HG03045 (cell line): ENCODE measurements around the gene ZNF554.
"Not testable (repeated sequence)": the region's sequence is repeated elsewhere in the genome, so short reads cannot be mapped to it uniquely, and the experiment has no call there.

ENCODE experiments used
- ATAC-seq: cut with Tn5 transposase; IDR thresholded peaks from one replicate; pipeline ENCODE4 v1.9.1; 2021; ENCODE audit warnings: mild to moderate bottlenecking, moderate library complexity; ENCODE audit not compliant: unreplicated experiment

ZNF554 gene

DNA sequence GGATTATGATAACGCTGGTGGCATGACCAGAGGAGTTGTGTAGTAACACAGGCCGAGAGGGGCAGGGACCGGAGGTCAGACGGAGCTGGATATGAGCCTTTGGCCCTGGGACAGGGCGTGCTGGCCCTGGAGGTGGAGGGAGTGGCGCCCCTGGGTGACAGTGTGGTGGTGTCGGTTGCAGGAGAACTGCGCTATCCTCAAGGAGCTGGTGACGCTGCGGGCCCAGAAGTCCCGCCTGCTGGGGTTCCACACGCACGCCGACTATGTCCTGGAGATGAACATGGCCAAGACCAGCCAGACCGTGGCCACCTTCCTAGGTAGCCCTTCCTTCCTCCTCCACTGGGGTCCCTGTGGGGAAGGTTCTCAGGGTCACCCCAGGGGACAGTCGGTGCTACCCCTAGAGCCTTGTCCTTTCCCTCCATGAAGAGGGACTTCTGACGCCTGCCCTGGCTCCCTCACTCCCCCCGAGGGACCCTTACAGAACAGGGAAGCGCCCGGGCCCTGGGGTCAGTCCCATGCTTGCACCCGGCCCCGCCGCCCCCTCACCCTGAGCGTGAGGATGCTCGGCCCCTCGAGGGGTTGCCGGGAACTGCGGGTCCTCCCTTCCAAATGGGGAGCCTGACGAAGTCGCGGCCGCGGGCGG, 12.8 kb upstream of the ZNF554 start:
- ATAC-seq = no peak

DNA sequence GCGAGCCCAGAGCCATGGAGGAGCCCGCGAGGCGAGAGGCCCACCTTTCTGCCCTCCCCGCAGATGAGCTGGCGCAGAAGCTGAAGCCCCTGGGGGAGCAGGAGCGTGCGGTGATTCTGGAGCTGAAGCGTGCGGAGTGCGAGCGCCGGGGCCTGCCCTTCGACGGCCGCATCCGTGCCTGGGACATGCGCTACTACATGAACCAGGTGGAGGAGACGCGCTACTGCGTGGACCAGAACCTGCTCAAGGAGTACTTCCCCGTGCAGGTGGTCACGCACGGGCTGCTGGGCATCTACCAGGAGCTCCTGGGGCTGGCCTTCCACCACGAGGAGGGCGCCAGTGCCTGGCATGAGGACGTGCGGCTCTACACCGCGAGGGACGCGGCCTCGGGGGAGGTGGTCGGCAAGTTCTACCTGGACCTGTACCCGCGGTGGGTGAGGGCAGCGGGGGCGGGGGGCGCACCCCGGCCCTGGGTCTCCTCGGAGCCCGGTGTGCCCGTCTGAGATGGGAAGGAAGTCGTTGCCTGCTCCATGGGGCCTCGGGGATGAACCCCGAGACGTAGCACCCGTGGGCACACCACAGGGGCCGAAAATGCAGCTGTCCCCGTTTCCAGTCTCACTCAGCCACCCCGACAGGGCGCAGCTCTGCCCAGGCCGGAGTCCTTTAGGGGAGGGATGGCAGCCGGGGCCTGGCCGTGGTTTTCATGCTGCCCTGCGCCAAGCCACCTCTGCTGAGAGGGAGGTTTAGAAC, 12.1 kb upstream of the ZNF554 start:
- ATAC-seq = no peak

DNA sequence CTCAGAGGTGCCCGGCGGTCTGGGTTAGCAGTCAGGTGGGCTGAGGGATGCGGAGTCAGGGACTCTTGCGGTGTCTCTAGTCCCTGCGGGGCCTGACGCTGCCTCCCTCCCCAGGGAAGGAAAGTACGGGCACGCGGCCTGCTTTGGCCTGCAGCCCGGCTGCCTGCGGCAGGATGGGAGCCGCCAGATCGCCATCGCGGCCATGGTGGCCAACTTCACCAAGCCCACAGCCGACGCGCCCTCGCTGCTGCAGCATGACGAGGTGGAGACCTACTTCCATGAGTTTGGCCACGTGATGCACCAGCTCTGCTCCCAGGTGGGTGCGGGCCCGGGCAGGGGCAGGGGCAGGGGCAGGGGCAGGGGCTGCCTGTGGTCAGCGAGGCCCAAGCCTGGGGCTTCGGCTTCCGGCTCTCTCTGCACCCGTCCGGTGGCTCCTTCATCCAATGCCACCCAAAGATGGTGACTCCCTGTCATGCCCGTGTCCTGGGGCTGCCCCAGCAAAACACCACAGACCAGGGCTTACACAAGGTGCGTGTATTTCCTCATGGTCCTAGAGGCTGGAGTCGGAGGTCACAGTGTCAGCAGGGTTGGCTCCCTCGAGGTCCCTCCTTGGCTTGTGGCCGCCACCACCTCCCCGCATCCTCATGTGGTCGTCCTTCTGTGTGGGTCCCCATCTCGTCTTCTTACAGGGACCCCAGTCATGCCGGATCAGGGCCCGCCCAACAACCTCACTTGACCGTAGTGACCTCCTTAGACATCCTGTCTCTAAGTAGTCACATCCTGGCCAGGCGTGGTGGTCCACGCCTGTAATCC, 11.3 kb upstream of the ZNF554 start:
- no peak for ATAC-seq

DNA sequence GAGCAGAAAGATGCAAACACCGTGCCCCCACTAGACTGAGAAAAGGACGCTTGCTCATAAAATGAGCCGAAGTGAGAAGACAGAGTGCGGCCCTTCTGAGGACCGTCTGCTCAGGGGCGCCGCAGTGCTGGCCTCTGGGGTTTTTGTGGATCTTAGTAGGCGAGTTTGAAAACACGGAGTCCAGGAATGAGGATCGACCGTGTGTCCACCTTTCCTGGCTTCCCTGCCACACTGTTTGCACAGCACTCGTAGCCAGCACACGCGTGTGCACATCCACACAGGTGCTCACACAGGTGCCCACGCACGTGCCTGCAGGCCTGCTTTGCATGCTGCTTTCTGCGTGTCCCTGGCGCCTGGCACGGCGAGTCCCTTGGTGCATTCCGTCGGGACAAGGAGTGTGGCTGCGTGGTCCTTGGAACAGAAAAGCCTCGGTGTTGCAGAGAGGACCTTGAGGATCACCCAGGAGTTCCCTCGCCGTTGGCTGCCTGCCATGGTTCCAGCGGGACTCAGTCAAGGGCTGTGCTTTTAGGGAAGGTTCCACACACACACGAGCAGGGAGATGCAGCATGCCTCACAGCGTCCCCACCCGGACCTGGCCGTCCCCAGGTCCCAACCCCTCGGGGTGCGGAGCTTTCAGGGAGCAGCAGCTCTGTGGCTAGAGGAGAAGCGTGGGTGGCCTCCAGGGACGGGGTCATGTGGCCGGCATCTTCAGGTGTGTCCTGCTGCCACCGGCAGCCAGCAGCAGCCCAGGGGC, 10.1 kb upstream of the ZNF554 start:
- ATAC-seq = no peak

DNA sequence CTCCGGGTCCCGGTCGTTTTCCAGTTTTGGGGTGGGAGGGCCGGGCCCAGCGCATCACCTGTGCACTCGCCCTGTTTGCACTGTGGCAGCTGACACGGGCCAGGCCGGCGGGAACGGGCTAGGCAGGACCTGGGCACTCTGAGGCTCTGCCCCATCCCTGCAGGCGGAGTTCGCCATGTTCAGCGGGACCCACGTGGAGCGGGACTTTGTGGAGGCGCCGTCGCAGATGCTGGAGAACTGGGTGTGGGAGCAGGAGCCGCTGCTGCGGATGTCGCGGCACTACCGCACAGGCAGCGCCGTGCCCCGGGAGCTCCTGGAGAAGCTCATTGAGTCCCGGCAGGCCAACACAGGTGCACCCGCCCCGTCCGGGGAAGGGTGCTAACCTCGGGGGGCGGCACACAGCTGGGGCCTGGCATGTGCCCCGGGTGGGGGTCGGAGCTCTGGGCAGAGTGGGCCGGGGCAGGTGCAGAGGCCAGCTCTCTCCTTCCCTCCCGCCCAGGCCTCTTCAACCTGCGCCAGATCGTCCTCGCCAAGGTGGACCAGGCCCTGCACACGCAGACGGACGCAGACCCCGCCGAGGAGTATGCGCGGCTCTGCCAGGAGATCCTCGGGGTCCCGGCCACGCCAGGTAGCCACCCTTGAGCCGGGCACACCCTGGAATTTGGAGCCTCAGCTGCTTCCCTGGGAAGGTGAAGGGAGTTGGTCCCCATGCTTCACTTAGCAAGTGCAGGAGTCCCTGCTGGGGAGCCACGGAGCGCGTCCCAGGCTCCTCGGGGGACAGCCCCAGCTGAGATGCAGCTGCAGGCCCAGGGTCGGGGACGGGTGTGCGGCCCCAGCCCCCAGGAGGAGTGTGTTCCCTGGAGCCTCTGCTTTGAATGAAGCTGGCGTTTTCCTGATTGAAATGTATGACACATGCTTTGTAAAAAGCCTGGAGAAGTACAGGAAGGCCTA, 9.3 kb upstream of the ZNF554 start:
- ATAC-seq = no peak

DNA sequence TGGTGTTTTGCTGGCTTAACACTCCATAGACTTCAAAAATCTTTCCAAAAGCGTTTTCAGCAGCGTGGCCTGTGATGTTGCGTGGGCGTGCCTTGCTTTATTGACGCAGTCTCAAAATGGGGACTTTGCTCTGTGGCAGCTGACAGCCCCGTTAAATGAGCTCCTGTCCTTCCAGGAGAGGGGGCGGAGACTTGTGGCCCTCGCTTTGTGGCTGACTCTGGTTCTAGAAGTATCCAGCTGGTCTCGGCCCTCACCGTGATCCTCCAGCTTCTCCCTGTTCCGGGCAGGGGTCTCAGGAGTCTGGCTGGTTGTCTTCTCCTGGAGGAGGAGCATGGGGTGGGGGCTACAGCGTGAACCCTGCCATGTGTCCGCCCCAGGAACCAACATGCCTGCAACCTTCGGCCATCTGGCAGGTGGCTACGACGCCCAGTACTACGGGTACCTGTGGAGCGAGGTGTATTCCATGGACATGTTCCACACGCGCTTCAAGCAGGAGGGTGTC, 8.4 kb upstream of the ZNF554 start:
- ATAC-seq = no peak

DNA sequence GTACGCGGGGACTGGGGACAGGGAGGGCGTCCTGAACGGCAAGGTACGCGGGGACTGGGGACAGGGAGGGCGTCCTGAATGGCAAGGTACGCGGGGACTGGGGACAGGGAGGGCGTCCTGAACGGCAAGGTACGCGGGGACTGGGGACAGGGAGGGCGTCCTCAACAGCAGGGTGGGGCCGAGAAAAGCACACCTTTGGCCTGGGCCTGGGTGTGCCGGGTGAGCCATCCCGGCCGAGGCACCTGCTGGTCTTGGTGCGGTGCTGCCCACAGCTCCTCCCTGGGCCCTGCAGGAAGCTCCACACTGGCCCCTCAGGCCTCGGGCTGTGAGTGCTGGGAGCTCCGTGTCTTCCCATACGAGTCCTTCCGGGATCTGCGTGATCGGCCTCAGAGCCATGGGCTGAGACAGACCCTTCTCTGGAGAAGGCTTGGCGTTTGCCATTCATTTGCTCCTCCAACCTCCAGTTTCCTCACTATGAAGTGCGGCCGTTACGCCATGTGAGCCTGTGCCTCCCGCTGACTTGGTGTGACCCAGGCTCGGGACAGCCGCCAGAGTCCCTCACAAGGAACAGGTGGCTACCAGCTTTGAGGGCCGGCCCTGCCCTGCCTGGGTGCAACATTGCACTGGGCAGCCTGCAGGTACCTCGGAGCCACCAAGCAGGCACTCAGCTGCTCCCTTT, 7.8 kb upstream of the ZNF554 start:
- no peak for ATAC-seq

DNA sequence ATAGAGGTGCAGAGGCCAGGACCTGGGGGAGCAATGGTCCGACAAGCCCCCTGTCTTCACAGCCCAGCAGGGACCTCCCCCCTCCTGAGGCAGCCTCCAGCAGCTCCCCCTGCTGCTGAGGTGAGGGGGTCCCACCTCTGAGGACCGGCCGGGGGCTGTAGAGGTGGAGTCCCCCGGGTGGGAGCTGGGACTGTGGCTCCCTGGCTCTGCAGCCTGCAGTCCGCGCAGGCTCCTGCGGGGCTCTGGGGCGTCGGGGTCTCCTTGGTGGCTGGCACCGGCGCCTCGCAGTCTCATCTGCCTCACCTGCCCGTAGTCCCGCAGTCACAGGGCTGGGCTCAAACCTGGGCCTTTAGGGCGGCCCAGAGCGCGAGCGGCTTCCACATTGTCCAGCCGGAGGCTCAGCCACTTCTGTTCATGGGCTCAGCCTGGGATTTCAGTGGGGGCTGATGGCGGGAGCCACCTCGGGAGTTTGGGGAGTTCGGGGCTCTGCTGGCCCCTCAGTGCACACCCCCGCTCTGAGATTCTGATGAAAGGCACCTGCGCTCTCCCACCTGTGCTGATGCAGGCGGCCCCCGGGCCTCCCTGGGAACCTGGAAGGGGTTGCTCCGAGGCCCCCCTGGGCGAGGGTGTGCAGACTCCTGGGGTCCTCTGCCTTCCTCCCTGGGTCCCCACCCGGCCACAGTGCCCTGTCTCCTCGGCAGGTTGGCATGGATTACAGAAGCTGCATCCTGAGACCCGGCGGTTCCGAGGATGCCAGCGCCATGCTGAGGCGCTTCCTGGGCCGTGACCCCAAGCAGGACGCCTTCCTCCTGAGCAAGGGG, 7.0 kb upstream of the ZNF554 start:
- no peak for ATAC-seq

DNA sequence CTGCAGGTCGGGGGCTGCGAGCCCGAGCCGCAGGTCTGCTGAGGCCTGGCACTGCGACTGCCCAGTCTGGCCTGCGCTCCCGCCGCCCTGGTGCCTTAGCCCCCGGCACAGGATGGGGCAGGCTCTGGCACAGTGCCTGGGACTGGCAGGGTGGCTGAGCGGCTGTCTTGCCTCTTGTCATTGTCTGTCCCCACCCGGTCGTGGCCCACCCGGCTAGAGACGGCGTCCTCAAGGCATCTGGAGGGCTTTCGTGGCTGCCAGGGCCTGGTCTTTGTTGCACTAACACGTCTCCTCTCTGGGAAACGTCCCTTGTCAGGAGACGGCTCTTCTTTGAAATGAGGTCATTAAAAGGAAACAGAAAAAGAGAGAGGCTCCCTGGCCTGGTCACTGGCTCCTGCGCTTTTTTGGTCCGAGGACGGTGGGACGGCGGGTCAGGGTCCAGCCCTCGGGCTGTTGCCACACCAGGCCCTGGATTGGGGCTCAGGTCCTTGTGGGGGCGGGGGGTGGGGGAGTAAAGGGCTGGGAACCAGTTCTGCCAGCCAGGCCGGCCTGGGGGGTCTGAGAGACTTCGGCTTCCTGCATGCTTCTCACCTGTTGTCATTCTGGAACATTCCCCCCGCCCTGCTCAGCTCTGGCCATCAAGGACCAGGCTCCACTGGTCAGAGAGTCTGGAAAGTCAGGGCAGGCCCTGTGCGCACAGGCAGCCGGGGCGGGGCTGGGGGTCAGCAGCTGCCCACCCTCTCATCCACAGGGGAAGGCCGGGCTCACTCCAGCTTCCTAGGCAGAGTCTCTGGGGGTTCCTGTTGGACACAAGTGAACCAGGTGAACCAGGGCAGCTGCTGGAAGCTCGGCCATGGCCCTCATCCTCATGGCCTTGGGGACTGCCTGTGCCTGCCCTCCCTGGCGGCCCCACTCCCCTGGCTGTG, 6.2 kb upstream of the ZNF554 start:
- no peak for ATAC-seq

DNA sequence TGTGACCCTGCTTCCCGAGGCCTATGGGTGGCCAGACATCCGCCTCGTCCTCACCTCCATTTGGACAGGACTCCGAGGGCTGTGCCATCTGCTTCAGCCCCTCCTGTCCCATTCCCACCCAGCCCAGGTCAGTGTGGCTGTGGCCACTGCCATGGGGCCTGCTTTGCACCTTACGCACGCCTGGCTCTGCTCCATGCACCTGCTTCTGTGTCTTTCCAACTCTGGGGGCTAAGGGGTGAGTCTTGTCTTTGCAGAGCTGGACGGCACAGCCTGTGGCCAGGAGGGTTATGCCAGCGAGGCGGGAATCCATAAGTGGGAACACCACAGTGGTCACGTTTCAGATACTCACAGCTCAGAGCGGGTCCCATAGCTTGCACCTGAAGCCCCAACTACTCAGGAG, 5.2 kb upstream of the ZNF554 start:
- no peak for ATAC-seq

DNA sequence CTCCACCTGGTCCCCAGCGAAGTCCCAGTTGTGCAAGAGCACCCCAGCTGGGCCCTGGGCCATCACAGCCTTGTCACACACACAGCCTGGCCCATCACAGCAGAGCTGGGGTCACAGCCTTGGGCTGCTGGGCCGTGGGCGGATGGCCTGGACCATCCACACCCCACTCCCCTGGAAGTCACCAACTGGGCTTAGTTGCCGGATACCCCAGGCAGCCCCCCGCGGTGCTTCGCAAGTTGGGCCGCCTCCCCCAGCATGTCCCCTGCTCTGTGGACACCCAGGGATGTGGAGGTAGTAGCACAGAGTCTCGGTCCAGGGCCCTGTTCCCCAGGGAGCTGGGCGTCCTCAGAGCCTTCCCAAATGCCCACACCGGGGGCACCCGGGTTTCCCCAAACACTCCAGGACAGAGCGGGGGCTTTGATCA, 4.5 kb upstream of the ZNF554 start:
- no peak for ATAC-seq

DNA sequence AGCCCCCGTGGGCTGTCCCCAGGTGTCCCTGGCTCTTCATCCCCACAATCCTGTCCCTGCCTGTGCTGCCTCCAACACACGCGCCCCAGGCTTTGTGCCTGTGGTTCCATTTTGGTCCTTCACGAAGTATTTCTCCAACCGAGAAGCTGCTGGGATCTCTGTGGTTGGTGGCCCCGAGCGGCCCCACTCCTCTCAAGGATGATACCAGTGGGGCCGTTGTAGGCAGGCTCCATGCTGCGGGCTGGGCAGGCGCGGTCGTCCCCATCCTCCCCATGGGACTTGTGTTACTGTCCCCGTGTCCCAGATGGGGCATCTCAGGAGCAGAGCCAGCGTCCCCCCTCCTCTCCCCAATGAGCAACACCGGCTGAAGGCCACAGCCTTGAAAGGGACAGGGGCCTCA, 3.7 kb upstream of the ZNF554 start:
- ATAC-seq = no peak

DNA sequence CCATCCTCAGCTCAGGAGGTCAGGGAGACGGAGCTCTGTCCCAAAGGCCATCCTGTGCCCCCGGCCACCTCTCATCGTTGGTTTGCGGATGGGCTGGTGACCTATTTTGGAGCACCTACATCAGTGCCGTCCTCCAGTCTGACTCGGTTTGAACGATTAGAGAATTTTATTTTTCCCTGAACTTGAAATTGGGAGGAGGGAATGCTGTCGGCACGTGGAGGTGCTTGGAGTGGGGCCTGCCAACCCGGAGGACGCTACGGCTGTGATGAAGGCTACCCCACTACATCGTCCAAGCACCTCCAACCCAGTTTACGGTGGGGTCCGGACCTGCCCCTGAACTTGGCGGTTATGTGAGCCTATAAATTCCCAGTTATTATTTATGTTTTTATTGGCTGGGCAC, 3.0 kb upstream of the ZNF554 start:
- no peak for ATAC-seq

DNA sequence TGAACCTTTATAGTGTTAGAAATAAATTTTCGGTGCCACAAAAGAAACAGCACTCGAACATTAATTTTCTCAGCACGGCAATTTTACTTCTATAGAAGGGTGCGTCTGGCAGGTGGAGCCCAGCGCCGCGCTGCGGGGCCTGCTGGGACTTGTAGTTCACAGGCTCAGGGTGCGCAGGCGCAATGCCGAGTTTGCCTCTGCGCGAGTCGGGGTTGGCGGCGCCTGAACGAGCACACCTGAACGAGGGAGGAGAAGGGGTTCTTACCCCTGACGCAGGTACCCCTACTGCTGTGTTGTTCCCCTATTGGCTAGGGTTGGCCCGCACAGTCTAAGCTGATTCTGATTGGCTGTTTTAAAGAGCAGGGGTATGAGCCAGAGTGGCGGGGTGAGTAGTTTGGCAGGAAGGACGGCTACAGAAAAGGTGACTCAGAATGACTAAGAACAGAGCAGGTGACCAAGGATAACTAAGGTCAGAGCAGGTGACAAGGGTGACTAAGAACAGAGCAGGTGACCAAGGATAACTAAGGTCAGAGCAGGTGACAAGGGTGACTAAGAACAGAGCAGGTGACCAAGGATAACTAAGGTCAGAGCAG, 2.3 kb upstream of the ZNF554 start:
- not testable (repeated sequence) for ATAC-seq

DNA sequence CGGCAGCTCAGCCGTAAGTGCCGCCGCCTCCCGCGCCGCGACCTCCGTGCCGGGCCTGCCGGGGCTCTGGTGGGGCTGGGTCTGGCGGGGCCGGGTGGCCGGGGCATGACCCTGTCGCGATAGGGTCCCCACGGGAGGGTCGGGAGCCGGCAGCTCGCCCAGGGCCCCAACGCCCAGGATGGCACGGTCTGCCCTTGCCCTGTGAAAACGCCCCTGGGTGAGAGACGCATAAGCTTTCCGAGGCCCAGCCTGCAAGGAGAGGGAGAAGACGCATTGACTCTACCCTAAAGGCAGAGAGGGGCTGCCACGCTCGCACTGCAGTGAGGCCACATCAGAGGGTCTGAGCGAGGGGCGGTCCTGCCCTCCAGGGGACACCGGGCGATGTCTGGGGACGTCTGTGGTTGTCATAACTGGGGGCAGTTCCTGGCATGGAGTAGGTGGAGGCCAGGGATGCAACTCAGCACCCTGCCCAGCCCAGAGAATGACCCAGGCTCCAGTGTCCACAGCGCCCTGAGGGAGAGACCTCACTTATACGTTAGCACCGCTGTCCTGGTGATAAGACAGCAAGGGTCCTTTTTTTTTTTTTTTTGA, 539 bp downstream of the ZNF554 start:
- ATAC-seq = peak; percentile 14

DNA sequence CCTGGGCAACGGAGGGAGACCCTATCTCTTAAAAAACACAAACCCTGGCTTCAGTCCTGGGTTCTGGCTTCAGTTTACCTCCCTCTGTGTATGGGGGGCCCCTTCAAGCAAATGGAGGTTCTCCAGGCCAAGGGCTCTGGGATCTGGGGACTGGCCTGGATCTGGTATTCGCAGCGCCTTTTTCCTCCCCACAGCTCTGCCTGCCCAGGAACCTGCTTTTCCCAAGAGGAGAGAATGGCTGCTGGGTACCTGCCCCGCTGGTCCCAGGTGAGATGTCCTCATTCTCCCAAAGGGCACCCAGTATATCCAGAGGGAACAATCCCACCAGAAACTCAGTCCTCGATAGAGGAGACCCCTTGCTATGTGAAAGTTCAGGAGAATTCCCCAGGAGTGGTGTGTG, 3.2 kb downstream of the ZNF554 start:
- no peak for ATAC-seq

DNA sequence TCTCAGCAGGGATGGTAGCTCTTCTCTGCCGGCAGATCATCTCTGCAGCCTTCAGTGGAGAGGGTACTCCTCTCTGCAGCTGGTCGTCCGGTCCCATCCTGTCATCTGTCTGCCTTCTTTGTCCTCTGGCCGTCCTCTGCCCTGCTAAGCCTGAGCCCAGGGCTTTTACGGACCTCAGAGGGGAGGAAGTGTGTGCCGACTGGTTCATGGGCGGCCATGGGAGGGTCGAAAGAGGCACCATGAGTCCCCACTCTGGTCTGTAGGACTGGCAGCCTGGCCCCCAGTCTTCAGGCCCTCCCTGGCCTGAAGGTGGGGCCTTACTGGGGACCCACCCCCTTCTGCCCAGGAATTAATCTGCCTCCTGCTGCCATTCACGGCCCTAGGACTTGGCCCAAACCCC, 4.0 kb downstream of the ZNF554 start:
- no peak for ATAC-seq
